ENCODE data around the gene OR8G1. TPM values are rescaled to one million over a fixed set of nuclear protein-coding genes. Genes with fewer than 3 reads are reported as not detected.

The OR8G1 gene, protein sequence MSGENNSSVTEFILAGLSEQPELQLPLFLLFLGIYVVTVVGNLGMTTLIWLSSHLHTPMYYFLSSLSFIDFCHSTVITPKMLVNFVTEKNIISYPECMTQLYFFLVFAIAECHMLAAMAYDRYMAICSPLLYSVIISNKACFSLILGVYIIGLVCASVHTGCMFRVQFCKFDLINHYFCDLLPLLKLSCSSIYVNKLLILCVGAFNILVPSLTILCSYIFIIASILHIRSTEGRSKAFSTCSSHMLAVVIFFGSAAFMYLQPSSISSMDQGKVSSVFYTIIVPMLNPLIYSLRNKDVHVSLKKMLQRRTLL
- not detected for total RNA-seq (2021; ENCODE audit: unreplicated experiment)
- not detected for polyA plus RNA-seq (2012; ENCODE audit: insufficient read length)
- Bru-seq, nascent RNA: not detected
- BruChase-seq, experiment 1, labeled RNA remaining after a 2-hour chase: not detected
- BruChase-seq, experiment 2, labeled RNA remaining after a 6-hour chase: not detected
- long read RNA-seq: 0 reads

DNA sequence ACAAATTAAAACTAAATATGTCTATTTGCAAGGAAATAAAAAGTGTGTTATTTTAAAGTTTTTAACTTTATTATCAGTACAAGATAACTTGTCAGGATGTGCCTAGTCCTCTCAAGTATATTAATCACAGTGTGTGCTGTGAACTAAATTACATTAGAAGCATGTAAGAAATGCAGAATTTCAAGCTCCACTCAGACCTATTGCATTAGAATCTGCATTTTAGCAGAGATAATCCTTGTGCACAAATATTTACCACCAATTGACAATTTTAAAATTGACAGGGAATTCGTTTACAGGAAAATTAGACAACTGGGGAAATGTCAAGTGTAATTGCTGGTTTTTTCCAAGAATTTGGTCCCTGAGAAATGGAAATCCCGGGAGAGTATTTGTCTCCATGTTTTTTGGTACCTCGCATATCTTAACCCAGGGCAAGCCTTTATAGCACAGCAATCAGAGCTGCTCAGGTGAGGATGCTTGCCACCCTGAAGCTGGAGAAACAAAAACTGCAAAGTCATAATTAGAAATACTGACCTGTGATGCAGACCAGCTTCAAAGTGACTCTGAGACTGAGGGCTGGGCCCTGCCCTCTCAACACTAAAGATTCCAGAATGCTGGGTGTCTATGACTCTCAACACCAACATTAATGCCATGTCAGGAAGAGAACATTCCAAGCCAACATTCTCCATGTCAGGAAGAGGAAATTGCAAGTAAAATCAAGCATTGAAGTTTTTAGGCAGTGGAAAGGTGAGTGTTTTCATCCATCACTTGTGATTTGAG is at the start of gene OR8G1:
Gene OR8G1, plus strand, starts transcription at position 475 of the 777 bp plus-strand sequence. CDS start 8,581 bp downstream, outside the sequence.
- BruUV-seq (replicated peaks): no TSS peak
- Histone ChIP-seq H3K36me3 (ENCODE audit: control insufficient read depth, insufficient read depth, low read length) (no peaks in the 10 kb centered on the region), H3K27ac (ENCODE audit: low read length) (no peak within 1 kb of the TSS), H3K27me3 (ENCODE audit: control insufficient read depth, insufficient read depth, low read length) (no peaks in the 10 kb centered on the region), H3K4me3 (ENCODE audit: low read depth in 2 of 2, low read length in 2 of 2) (no peak within 1 kb of the TSS), H3K4me1 (ENCODE audit: control insufficient read depth, insufficient read depth, low read length) (no peaks in the 10 kb centered on the region), H3K9me3 (ENCODE audit: control insufficient read depth, insufficient read depth, low read depth, low read length) (no peaks in the 10 kb centered on the region)
- TF ChIP-seq SIN3A (IDR thresholded peaks at IDR 0.05; ENCODE audit: borderline replicate concordance, insufficient read depth, low read depth, low read length) (no peak), TCF7L2 (IDR thresholded peaks at IDR 0.05; ENCODE audit: low read depth, low read length) (no peak), POLR2AphosphoS5 (IDR thresholded peaks at IDR 0.05; ENCODE audit: low read depth, low read length) (no peak)
- TF ChIP-seq, protein P1, sequence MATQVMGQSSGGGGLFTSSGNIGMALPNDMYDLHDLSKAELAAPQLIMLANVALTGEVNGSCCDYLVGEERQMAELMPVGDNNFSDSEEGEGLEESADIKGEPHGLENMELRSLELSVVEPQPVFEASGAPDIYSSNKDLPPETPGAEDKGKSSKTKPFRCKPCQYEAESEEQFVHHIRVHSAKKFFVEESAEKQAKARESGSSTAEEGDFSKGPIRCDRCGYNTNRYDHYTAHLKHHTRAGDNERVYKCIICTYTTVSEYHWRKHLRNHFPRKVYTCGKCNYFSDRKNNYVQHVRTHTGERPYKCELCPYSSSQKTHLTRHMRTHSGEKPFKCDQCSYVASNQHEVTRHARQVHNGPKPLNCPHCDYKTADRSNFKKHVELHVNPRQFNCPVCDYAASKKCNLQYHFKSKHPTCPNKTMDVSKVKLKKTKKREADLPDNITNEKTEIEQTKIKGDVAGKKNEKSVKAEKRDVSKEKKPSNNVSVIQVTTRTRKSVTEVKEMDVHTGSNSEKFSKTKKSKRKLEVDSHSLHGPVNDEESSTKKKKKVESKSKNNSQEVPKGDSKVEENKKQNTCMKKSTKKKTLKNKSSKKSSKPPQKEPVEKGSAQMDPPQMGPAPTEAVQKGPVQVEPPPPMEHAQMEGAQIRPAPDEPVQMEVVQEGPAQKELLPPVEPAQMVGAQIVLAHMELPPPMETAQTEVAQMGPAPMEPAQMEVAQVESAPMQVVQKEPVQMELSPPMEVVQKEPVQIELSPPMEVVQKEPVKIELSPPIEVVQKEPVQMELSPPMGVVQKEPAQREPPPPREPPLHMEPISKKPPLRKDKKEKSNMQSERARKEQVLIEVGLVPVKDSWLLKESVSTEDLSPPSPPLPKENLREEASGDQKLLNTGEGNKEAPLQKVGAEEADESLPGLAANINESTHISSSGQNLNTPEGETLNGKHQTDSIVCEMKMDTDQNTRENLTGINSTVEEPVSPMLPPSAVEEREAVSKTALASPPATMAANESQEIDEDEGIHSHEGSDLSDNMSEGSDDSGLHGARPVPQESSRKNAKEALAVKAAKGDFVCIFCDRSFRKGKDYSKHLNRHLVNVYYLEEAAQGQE (IDR thresholded peaks at IDR 0.05; ENCODE audit: insufficient read depth in 1 of 2, low read depth in 2 of 2, low read length in 1 of 2): no peak
- TF ChIP-seq, protein P2, sequence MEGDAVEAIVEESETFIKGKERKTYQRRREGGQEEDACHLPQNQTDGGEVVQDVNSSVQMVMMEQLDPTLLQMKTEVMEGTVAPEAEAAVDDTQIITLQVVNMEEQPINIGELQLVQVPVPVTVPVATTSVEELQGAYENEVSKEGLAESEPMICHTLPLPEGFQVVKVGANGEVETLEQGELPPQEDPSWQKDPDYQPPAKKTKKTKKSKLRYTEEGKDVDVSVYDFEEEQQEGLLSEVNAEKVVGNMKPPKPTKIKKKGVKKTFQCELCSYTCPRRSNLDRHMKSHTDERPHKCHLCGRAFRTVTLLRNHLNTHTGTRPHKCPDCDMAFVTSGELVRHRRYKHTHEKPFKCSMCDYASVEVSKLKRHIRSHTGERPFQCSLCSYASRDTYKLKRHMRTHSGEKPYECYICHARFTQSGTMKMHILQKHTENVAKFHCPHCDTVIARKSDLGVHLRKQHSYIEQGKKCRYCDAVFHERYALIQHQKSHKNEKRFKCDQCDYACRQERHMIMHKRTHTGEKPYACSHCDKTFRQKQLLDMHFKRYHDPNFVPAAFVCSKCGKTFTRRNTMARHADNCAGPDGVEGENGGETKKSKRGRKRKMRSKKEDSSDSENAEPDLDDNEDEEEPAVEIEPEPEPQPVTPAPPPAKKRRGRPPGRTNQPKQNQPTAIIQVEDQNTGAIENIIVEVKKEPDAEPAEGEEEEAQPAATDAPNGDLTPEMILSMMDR (IDR thresholded peaks at IDR 0.05): no peak
- ATAC-seq: no peak
- DNase-seq (ENCODE audit: low read depth, low spot score): no peak
- intact Hi-C loops (cut with micrococcal nuclease; ENCODE audit: unreplicated experiment) (no loop called here), in situ Hi-C loops (cut with HindIII; ENCODE audit: low pct_unique_long_range_greater_than_20kb, low sequenced_read_pairs) (no loop called here)
- CTCF ChIA-PET: no interaction called here
- POLR2A ChIA-PET: no interaction called here

DNA sequence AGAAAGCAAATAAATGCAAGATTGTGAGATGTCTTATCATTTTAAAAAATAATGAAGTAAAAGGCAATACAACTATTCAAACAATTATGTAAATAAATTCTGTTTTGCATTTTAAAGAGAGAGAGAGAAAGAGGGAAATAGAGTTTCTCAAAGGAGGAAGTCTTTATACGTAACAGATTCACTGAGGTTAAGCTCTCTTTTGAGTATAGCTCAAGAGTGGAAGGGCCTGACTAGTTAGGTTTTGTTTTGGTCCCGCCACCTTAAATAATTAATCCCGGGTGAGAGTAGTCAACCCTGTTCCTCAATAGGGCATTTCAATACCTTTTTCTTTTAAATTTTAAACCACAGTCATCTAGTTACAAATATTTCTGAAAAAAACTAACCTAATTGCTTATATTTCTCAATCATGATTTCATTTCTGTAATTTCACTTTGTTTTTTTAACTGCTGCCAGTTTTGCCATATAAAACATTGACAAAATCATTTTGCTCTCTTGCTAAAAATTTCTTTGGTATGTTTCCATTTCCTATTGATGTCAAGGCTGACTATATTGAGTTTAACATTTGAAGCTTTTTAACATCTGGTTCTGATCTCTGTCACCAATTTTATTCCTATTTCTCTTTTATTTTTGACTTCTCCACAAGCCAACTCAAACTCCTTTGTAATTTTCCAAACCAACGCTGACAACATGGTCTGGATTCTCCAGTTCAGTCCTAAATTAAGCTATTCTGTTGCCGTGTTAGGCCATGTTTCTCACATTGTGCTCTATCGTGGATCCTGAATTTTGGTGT is 47.5 kb upstream of the OR8G1 start:
- ATAC-seq: no peak
- Histone ChIP-seq H3K27me3 (ENCODE audit: control insufficient read depth, insufficient read depth, low read length) (no peaks in the 10 kb centered on the region), H3K9me3 (ENCODE audit: control insufficient read depth, insufficient read depth, low read depth, low read length) (no peaks in the 10 kb centered on the region), H3K27ac (ENCODE audit: low read length) (no peak overlapping the region), H3K4me3 (ENCODE audit: low read depth in 2 of 2, low read length in 2 of 2) (no peak overlapping the region), H3K36me3 (ENCODE audit: control insufficient read depth, insufficient read depth, low read length) (no peaks in the 10 kb centered on the region), H3K4me1 (ENCODE audit: control insufficient read depth, insufficient read depth, low read length) (no peaks in the 10 kb centered on the region)
- no TSS peak for BruUV-seq (replicated peaks)
- intact Hi-C loops (cut with micrococcal nuclease; ENCODE audit: unreplicated experiment) (loop anchor here (2.0 kb wide), 1 partner anchor 123 kb away; no protein-coding TSS in a partner anchor), in situ Hi-C loops (cut with HindIII; ENCODE audit: low pct_unique_long_range_greater_than_20kb, low sequenced_read_pairs) (no loop called here)
- POLR2A ChIA-PET: no interaction called here
- CTCF ChIA-PET: no interaction called here
- TF ChIP-seq, protein P2 (IDR thresholded peaks at IDR 0.05): no peak
- no peak for TF ChIP-seq POLR2AphosphoS5 (IDR thresholded peaks at IDR 0.05; ENCODE audit: low read depth, low read length)
- TF ChIP-seq, protein P1 (IDR thresholded peaks at IDR 0.05; ENCODE audit: insufficient read depth in 1 of 2, low read depth in 2 of 2, low read length in 1 of 2): no peak
- TF ChIP-seq SIN3A (IDR thresholded peaks at IDR 0.05; ENCODE audit: borderline replicate concordance, insufficient read depth, low read depth, low read length): no peak
- no peak for TF ChIP-seq TCF7L2 (IDR thresholded peaks at IDR 0.05; ENCODE audit: low read depth, low read length)
- DNase-seq (ENCODE audit: low read depth, low spot score): no peak

All from Panc1 (cell line).